HCT116 (cell line): ENCODE measurements around the gene GLTP.

Experiments
- POLR2AphosphoS5 ChIP-seq: IDR thresholded peaks from 2 replicates; pipeline ENCODE4 v1.6.1; 2011; ENCODE audit warnings: mild to moderate bottlenecking, low read depth, low read length, moderate library complexity
- TF ChIP-seq, protein P1 (sequence below), 3 experiments: fragments of 200-600 bp in 1 of 3; sonication (generic) in 1 of 3; IDR thresholded peaks in 2 of 3; conservative IDR thresholded peaks in 1 of 3; 2 replicates each; pipeline ENCODE4 v1.5.1; 2012 to 2017; ENCODE audit warnings: low read depth in 2 of 3, low read length in 2 of 3, antibody characterized with exemption in 1 of 3, borderline replicate concordance in 1 of 3, control low read depth in 1 of 3, mild to moderate bottlenecking in 1 of 3, mixed read lengths in 1 of 3, mixed run types in 1 of 3, moderate library complexity in 1 of 3; ENCODE audit not compliant: insufficient read depth in 1 of 3
- TF ChIP-seq, protein P2 (sequence below): IDR thresholded peaks from 2 replicates; pipeline ENCODE4 v1.6.1; 2012
- TF ChIP-seq, protein P3 (sequence below): IDR thresholded peaks from 2 replicates; pipeline ENCODE4 v1.6.1; 2012

DNA sequence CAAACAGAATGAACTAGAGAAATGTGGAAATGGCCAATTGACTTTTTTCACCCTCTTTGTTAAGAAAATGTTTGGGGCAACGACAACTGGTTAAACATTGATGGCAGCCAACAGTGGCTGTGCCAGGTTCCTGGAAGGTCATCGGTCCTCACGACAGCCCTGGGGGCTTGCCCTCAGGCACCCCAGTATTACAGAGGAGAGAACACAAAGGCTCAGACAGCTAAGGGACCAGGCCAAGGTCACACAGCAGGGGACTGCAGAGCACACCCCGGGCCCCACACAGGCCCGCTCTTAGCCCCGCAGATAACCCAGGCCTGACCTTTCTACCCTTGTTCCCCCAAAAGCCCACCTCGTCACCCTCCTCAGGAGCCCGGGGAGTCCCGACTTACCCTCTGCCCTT, 48.4 kb downstream of the GLTP start:
- TF ChIP-seq, protein P1, sequence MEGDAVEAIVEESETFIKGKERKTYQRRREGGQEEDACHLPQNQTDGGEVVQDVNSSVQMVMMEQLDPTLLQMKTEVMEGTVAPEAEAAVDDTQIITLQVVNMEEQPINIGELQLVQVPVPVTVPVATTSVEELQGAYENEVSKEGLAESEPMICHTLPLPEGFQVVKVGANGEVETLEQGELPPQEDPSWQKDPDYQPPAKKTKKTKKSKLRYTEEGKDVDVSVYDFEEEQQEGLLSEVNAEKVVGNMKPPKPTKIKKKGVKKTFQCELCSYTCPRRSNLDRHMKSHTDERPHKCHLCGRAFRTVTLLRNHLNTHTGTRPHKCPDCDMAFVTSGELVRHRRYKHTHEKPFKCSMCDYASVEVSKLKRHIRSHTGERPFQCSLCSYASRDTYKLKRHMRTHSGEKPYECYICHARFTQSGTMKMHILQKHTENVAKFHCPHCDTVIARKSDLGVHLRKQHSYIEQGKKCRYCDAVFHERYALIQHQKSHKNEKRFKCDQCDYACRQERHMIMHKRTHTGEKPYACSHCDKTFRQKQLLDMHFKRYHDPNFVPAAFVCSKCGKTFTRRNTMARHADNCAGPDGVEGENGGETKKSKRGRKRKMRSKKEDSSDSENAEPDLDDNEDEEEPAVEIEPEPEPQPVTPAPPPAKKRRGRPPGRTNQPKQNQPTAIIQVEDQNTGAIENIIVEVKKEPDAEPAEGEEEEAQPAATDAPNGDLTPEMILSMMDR (IDR thresholded peaks at IDR 0.05 in 2 of 3, conservative IDR thresholded peaks at IDR 0.05 in 1 of 3; ENCODE audit: borderline replicate concordance in 1 of 3, insufficient read depth in 1 of 3, low read depth in 2 of 3, low read length in 2 of 3), result no peak
- TF ChIP-seq, protein P2, sequence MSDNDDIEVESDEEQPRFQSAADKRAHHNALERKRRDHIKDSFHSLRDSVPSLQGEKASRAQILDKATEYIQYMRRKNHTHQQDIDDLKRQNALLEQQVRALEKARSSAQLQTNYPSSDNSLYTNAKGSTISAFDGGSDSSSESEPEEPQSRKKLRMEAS, result no peak
- TF ChIP-seq, protein P3, sequence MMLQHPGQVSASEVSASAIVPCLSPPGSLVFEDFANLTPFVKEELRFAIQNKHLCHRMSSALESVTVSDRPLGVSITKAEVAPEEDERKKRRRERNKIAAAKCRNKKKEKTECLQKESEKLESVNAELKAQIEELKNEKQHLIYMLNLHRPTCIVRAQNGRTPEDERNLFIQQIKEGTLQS, result no peak
- TF ChIP-seq POLR2AphosphoS5, result no peak
